Mesothelial cell of epicardium (in vitro differentiated cells): Measurements from ENCODE around the gene ZNF70. TPM values are rescaled to one million over a fixed set of nuclear protein-coding genes. Genes with fewer than 3 reads are reported as not detected.

ENCODE experiments used
- DNase-seq, 2 experiments: peaks; one replicate each; pipeline ENCODE4 v3.0.0; 2021; ENCODE audit warnings: low spot score in 2 of 2; ENCODE audit not compliant: unreplicated experiment in 2 of 2
- H3K27ac Mint-ChIP-seq: 2 replicates; pipeline ENCODE4 v1.8.0; 2021; ENCODE audit warnings: mixed read lengths
- H3K27me3 Mint-ChIP-seq: 2 replicates; pipeline ENCODE4 v1.8.0; 2021; ENCODE audit warnings: low read depth, mixed read lengths
- H3K36me3 Mint-ChIP-seq: 2 replicates; pipeline ENCODE4 v1.8.0; 2021; ENCODE audit warnings: mixed read lengths
- H3K4me1 Mint-ChIP-seq: 2 replicates; pipeline ENCODE4 v1.8.0; 2021; ENCODE audit warnings: mixed read lengths
- H3K4me3 Mint-ChIP-seq: 2 replicates; pipeline ENCODE4 v1.8.0; 2021; ENCODE audit warnings: mild to moderate bottlenecking, moderate library complexity, mixed read lengths
- H3K9me3 Mint-ChIP-seq: 2 replicates; pipeline ENCODE4 v1.8.0; 2021; ENCODE audit warnings: mixed read lengths
- total RNA-seq: library from RNA; stranded (reverse); gene quantifications from 3 replicates; pipeline ENCODE4 v1.2.1, GENCODE V29; 2021
- TF ChIP-seq, protein P1 (sequence below): fragments of 200-600 bp; sonication (generic); IDR thresholded peaks from one replicate; pipeline ENCODE4 v1.5.0; 2021; ENCODE audit warnings: antibody characterized with exemption; ENCODE audit not compliant: unreplicated experiment

The ZNF70 gene
- total RNA-seq, 1 donor from 2014 or later, result 17.8 TPM

DNA sequence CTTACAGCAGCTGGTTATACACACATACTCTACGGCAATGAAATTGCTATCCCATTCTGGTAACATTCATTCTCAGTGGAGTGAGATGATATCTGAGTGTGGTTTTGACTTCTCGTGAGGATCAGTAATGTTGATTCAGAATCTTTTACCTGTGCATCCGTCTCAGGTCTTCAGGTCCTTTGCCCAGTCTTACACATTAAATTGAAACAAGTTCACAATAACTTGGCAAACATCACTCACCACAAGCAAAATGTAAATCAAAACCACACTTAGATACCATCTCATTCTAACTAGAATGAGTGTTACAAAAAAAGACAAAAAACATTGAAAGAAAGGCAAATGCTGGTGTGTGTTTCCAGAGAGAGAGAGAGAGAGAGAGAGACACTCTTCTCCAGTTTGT lies 46.1 kb downstream of the ZNF70 start:
- Mint-ChIP-seq H3K4me3 (no peak overlapping the region), H3K9me3 (no peaks in the 10 kb centered on the region), H3K27me3 (no peaks in the 10 kb centered on the region), H3K27ac (no peak overlapping the region), H3K4me1 (no peaks in the 10 kb centered on the region), H3K36me3 (peaks cover 59% of the 10 kb centered on the region)
- DNase-seq, result no peak
- TF ChIP-seq, protein P1, sequence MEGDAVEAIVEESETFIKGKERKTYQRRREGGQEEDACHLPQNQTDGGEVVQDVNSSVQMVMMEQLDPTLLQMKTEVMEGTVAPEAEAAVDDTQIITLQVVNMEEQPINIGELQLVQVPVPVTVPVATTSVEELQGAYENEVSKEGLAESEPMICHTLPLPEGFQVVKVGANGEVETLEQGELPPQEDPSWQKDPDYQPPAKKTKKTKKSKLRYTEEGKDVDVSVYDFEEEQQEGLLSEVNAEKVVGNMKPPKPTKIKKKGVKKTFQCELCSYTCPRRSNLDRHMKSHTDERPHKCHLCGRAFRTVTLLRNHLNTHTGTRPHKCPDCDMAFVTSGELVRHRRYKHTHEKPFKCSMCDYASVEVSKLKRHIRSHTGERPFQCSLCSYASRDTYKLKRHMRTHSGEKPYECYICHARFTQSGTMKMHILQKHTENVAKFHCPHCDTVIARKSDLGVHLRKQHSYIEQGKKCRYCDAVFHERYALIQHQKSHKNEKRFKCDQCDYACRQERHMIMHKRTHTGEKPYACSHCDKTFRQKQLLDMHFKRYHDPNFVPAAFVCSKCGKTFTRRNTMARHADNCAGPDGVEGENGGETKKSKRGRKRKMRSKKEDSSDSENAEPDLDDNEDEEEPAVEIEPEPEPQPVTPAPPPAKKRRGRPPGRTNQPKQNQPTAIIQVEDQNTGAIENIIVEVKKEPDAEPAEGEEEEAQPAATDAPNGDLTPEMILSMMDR, result no peak

DNA sequence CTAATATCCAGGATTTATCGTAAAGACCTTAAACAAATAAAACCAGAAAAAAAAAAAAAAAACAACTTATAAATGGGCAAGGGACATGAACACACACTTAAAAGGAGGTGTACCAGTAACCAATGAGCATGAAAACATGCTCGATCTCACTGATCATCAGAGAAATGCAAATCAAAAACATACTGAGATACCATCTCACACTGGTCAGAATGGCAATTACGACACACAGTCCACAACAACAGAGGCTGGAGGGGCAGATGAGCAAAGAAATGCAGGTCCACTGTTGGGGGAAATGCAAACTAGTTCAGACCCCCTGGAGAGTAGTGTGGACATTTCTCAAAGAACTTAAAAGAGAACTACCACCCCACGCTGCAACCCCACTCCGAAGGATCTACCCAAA lies 46.9 kb downstream of the ZNF70 start:
- Mint-ChIP-seq H3K9me3 (no peaks in the 10 kb centered on the region), H3K4me1 (no peaks in the 10 kb centered on the region), H3K27ac (no peak overlapping the region), H3K27me3 (no peaks in the 10 kb centered on the region), H3K4me3 (no peak overlapping the region), H3K36me3 (peaks cover 57% of the 10 kb centered on the region)
- DNase-seq, result no peak
- TF ChIP-seq, protein P1, result no peak

DNA sequence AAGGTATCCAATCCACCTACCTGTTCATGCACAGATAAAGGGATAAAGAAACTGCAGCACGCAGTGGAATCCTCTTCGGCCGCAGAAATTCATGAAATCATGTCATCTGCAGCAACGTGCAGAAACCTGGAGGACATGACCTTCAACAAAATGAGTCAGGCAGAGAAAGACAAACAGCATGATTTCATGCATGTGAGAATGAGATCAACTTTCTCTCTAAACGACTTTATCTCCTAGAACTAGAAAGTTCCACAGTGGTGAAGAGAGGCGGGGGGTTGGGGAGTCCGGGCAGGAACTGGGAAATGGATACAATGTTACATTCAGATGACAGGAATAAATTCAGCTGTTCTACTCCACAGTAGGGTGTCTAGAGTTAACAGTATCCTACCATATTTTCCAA lies 50.2 kb downstream of the ZNF70 start:
- no peak overlapping the region for H3K27ac Mint-ChIP-seq
- no peaks in the 10 kb centered on the region for H3K9me3 Mint-ChIP-seq
- peaks cover 34% of the 10 kb centered on the region for H3K36me3 Mint-ChIP-seq
- H3K4me3 Mint-ChIP-seq, result no peak overlapping the region
- TF ChIP-seq, protein P1, result no peak
- no peaks in the 10 kb centered on the region for H3K27me3 Mint-ChIP-seq
- no peaks in the 10 kb centered on the region for H3K4me1 Mint-ChIP-seq
- no peak for DNase-seq

DNA sequence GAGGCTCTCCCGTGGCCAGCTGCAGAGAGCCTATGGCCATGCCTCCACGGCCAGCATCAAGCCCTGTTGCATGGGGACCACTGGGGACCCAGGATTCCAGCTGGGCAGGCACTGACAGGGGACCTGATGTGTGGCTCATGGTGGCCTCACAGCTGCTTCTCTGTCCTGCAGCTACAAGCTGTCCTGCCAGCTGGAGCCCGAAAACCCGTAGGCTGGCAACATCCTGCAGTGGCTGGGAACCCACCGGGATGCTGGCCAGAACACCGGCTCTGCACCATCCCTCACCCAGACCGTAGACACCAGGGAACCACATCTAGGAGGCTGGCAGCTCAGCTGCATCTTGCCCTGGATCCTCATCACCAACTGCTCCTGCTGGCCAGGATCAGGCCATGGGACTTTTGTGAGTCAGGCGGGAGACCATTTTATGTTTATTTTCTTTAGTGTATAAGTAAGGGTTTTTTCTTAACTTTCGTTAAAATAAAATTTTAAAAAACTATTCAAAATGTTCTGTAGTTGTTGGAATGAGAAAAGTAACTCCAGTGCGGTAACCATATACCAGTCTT lies 52.2 kb downstream of the ZNF70 start:
- Mint-ChIP-seq H3K4me3 (no peak overlapping the region), H3K36me3 (peaks cover 23% of the 10 kb centered on the region), H3K27ac (no peak overlapping the region), H3K27me3 (no peaks in the 10 kb centered on the region), H3K4me1 (no peaks in the 10 kb centered on the region), H3K9me3 (no peaks in the 10 kb centered on the region)
- TF ChIP-seq, protein P1, result no peak
- DNase-seq, result no peak

DNA sequence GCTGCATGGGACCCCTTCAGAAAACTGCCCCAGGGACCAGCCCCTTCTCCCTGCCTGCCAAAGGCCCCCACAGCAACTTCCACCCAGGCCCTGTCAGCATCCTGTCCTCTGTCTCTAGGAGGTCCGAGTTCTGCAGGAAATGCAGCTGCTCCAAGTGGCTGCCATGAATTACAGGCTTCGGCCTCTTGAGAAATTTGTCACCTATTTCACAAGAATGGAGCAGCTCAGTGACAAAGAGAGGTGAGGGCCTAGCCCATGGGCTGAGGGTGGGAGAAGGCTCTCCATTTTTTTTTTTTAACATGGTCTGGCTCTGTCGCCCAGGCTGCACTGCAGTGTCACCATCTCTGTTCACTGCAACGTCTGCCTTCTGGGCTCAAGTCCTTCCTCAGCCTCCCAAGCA lies 52.8 kb downstream of the ZNF70 start:
- Mint-ChIP-seq H3K27me3 (no peaks in the 10 kb centered on the region), H3K4me1 (no peaks in the 10 kb centered on the region), H3K4me3 (no peak overlapping the region), H3K9me3 (no peaks in the 10 kb centered on the region), H3K27ac (no peak overlapping the region), H3K36me3 (peaks cover 23% of the 10 kb centered on the region)
- TF ChIP-seq, protein P1, result no peak
- no peak for DNase-seq
